ENCODE measurements around the gene GARIN5B.
"Not testable (repeated sequence)": the region's sequence is repeated elsewhere in the genome, so short reads cannot be mapped to it uniquely, and the experiment has no call there.

GARIN5B gene

DNA sequence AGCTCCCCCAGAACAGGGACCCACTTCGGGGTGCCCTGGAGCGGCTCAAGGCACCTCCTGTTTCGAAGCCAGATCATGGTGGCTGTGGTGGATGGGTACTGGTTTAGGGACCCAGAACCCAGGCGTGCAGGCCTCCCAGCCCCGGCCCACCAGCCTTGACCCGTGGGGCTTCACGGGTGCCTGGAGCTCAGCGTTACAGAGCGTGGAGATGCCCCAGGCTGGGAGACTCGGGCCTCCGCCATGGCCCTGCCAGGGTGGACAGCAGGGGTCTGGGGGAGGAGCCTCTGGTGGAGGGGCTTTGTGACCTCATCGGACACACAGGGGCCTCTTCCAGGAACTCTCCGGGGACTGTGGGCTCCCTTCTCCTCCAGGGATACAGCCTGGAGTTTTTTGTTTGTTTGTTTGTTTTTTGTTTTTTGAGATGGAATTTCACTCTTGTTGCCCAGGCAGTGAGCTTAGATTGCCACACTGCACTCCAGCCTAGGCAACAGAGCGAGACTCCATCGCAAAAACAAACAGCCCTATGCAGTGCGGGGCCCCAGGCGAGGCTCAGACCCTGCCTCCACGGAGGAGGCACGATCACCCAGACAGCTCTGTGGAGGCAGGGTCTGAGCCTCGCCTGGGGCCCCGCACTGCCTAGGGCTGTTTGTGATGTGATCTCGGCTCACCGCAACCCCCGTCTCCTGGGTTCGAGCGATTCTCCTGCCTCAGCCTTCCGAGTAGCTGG lies at the start of gene GARIN5B:
GARIN5B (minus strand) TSS at position 271 of the 727 bp plus-strand sequence; CDS start at position 77, 194 bp downstream.
- no peak for DNase-seq

- no peak for DNase-seq
Observed at GRCh38 chr19:55410168-55410567, 47.1 kb upstream of the GARIN5B start.

DNA sequence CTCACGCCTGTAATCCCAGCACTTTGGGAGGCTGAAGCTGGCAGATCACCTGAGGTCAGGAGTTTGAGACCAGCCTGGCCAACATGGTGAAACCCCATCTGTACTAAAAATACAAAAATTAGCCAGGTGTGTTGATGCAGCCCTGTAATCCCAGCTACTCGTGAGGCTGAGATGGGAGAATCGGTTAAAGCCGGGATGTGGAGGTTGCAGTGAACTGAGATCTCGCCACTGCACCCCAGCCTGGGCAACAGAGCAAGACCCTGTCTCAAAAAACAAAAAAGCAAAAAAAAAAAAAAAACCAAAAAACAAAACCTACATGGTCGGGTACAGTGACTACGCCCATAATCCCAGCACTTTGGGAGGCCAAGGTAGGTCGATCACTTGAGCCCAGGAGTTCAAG lies 46.1 kb upstream of the GARIN5B start:
- not testable (repeated sequence) for DNase-seq

DNA sequence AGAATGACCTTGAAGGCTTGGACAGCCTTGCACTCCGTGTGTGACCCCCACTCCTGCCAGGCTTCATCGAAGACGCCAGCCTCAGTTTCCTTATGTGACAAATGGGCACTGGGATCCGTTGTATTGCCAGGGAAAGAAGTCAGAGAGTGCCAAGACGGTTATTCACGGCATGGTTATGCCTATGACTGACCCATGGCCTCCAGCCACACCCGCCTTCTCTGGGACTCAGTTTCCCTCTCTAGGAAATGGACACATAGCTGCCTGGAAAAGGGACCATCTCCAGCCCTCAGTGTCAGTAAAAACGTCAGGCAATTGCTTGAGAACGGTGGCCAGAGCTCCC lies 45.4 kb upstream of the GARIN5B start:
- no peak for DNase-seq

- DNase-seq: peak; percentile 98
Observed at GRCh38 chr19:55407800-55408532, 44.9 kb upstream of the GARIN5B start.

DNA sequence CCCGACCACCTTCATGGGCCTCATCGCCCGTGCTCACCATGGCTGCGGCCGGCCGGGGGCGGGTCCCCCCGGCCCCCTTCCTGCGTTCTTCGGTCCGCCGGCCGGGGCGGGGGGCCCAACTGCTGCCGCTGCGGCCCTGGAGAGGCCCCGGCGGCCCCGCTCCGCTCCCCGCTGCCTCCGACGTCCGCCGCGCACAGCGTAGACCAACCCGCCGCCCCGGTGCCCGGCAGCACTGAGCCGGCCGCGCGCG lies 44.4 kb upstream of the GARIN5B start, which contains the start of gene UBE2S:
UBE2S (minus strand) TSS at position 239 of the 250 bp plus-strand sequence; CDS start at position 40, 199 bp downstream.
- DNase-seq: not testable (repeated sequence)

DNA sequence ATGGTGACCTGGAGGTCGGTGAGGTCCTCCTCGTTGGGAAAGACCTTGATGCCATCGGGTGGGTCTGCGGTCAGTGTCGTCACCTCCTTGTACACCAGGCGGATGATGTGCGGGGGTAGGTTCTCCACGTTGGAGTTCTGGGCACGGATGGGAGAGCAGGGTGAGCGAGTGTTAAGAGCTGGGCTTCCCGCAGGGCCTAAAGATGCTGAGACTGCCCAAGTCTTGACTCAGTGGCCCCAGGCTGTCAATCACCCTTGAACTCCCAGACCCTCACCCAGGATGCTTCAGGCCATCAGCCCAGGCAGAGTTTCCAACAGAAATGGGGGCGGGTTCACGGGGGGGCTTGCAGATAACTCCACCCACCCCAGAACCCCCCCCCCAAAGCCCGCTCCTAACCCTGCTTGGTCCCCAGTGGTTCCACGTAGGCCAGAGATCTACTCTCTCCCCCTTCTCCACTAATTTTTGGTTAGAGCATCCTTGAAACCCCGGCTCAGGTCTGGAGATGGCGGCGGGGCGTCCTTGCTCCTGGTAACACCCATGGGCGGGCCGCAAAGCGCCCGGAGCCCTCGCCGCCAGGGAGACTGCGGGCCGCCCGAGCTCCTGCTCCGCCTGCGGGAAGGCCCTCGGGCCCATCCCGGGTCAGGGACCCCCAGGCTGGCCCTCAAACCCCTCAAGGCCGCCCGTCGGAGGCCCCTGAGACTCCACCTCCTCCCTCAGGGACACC lies 43.9 kb upstream of the GARIN5B start:
- no peak for DNase-seq

DNA sequence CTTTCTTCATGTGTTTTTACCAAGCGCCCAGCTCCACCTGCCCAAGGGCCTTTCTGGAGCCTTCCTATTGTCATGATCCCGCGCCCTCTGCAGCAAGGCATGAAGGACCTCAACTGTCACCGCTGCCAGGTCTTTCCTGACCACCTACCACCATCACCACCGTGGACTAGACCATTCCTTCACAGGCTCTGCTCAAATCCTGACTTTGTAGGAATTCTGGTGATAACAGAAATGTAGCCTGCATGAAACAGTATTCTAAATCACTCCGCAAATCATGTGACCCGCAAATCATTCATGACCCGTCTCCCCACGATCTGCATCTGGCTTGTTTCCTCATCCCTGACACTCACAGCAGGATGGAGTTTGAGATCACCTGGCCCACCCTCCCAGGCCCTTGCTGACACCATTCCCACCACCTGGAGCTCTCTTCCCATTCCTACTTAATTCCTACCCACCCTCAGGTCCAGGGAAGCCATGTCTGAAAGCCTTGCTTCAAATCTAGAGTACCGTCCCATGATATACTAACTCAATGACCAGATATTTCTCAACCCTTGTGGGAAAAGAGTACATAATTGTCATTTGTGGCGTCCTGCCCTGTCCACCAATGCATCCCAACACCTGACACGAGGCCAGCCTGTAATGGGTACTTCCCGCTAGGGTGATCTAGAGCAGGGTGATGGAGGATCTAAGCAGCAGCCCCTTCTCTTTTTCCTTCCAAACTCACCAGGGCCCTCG lies 43.2 kb upstream of the GARIN5B start:
- DNase-seq: no peak

DNA sequence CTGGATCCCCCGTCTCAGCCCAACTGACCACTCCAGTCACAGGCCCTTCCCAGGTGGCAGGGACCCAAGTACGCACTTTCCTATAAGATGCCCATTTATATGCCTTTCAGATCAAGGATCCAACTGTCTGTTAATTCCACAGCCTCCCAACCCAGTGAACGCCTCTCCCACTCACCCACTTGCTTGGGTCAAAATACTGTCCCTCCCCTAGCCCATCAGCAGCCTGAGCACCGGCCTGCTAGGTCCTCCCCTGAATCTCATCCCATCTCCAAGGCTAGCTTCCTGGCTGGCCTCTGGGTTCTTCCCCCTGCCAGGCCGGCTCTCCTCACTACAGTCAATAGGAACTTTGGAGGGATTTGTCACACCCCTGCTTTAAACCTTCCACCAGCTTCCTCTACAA lies 42.6 kb upstream of the GARIN5B start:
- DNase-seq: no peak

- DNase-seq: no peak
Observed at GRCh38 chr19:55402509-55402908, 39.4 kb upstream of the GARIN5B start.

DNA sequence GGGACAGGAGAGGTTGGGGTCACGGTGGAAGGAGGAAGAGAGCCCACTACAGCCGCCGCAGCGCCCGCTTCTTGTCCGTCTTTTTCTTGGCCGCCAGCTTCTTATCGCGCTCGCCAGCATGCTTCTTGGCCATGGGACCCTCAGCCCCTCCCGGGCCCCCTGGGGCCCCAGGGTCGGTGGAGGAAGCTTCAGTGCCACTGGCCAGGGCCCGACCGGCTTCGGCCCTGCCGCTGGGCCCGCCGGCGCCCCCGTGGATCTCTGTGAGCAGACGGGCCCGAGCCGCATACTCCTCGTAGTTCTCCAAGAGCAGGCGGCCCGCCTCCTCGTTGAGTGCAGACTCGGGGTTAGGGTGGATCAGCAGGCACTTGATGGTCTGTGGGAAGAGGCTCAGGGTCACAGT lies 38.3 kb upstream of the GARIN5B start:
- not testable (repeated sequence) for DNase-seq

DNA sequence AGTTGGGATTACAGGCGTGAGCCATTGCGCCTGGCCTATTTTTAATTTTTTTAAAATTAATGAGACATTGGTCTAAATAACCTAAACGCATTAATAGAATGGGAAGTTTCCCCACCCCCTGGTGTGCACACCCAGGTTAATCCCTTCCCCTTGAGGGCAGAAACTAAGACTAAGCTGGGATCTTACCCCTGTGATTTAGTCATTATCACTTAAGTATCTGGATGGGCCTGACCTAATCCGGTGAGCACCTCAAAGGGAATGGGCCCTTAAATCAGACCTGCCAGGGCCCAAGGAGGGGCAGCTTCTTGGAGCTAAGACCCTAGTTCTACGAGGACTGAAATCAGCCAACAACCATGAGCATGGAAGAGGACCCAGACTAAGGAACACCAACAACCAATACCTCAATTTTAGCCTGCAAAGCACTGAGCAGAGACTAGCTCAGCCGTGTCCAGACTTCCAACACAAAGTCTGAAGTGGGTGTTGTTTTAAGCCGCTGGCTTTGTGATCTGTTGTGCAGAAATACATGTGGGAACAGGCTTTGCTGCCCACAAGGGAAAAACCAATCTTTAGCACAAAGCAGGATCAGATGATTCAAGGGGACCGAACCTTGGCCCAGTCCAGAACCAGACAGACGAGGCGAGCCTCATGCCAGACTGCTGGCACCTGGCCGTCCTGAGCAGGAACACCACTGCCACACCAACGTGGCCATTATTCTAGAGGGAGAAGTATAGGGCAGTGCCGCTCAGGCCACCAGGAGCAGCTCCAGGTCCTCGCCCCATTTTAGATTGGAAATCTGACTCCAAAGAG lies 37.4 kb upstream of the GARIN5B start:
- no peak for DNase-seq

GRCh38 chr19:55398200-55398925 lies 35.3 kb upstream of the GARIN5B start:
- DNase-seq: no peak

DNA sequence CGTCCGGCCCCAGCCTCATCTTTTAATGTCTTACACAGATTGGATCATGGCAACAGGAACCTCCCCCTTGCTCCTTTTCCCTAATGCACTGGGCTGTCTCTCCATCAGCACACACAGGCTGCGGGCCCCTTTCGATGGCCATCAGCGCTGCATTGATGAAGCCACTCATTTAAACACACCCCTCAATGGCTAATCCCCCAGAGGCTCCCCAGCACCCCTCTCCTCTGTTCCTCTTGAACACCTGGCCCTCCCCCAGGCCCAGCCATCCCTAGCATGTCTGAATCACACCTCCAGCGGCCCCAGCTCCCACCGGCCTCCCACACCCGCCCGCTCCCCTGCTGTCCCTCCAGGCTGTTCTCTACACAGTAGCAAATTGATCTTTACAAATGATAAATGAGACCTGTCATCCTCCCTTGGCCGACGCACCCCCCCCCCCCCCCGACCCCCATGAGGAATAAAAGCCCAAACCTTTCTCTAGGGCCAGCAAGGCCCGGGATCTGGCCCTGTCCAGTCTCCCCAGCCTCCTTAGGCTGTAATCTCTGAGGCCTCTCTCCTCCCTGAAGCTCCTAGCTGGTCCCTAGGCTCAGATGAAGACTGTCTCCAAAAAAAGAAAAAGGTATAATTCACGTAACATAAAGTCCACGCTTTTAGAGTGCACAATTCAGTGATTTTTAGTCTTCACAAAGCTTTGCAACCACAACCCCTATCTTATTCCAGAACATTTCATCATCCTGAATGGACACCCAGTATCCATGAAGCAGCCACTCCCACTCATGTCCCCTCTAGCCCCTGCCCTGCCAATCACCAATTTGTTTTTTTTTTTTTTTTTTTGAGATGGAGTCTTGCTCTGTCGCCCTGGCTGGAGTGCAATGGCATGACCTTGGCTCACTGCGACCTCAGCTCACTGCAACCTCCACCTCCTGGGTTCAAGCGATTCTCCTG lies 30.0 kb upstream of the GARIN5B start:
- DNase-seq: no peak

DNA sequence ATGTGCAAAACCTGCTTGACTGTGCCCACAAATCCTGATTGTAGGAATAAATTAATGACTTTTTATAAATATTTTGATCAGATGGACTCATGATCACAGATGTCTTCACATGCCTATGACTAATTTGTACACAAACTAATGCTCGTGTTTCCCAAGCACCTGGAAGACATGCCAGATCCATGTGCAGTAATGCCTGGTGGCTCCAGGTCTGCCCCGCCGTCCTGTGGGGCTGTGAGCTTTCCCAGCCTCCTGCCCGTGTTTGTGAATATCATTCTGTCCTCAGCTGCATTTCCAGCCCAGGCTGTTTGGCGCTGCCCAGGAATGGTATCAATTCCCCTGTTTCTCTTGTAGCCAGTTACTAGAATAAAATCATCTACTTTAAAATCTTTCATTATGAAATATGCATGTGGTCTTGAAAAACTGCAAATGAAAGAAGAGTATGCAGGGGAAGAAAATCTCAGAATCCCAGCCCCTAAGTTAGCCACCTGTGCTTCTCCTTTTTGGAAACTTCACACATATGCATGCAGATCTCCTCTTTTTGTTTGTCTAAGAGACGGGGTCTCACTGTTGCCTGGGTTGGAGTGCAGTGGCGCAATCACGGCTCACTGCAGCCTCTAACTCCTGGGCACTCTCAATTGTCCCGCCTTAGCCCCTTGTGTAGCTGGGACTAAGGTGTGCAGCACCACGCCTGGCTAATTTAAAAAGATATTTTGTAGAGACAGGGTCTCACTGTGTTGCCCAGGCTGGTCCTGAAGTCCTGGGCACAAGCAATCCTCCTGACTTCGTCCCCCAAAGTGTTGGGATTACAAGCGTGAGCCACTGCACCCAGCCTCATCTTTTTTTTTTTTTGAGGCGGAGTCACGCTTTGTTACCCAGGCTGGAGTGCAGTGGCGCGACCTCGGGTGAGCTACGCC lies 28.9 kb upstream of the GARIN5B start:
- no peak for DNase-seq

GRCh38 chr19:55391191-55391670 lies 28.2 kb upstream of the GARIN5B start:
- no peak for DNase-seq

DNA sequence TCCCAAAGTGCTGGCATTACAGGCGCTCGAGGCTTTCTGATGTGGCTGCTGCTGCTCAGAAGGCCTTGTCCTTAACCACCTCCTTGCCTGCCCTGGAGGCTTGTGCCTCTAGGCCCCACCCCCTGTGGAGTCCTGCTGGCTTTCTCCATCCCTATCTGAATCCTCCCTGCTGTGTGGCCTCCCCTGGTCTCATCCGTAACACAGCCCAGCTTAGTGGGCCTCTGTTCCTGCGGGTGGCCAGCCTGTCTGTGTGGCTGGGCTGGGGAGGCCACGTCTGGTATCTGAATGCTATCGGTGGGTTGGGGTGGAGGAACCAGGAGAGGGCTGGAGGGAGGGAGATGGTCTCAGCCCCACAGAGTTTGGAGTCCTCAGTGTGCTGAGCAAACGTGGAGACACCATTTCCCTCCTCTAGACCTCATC lies 27.4 kb upstream of the GARIN5B start:
- no peak for DNase-seq

- DNase-seq: no peak
Observed at GRCh38 chr19:55389386-55390317, 26.6 kb upstream of the GARIN5B start.

All from NCI-H1048 (cell line).